Measurements from ENCODE around the gene LZTFL1.

LZTFL1 gene

DNA sequence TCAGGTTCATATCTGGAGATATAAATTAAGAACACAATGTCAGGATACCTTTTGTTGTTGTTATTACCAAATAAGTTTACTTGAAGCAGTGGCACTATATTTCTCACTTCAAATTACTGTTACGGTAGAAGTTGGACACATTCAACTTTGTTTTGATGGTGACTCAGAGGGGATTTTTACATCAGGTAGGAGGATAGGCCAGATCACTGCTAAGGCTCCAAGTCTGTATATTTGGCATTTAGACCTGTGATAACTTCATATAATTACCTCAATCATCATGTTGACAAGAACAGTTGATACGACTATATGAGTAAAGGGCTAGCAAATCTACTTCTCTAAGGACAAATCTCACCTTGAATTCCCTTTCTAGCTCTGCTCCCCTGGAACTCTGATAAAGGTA lies 15.6 kb downstream of the LZTFL1 start:
- H3K4me3 ChIP-seq (ENCODE audit: low read depth, low read length), result no peak overlapping the region
- POLR2A ChIA-PET, result no interaction called here
- DNase-seq (ENCODE audit: low read depth, low spot score), result no peak
- TF ChIP-seq, protein P1, sequence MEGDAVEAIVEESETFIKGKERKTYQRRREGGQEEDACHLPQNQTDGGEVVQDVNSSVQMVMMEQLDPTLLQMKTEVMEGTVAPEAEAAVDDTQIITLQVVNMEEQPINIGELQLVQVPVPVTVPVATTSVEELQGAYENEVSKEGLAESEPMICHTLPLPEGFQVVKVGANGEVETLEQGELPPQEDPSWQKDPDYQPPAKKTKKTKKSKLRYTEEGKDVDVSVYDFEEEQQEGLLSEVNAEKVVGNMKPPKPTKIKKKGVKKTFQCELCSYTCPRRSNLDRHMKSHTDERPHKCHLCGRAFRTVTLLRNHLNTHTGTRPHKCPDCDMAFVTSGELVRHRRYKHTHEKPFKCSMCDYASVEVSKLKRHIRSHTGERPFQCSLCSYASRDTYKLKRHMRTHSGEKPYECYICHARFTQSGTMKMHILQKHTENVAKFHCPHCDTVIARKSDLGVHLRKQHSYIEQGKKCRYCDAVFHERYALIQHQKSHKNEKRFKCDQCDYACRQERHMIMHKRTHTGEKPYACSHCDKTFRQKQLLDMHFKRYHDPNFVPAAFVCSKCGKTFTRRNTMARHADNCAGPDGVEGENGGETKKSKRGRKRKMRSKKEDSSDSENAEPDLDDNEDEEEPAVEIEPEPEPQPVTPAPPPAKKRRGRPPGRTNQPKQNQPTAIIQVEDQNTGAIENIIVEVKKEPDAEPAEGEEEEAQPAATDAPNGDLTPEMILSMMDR (IDR thresholded peaks at IDR 0.05; ENCODE audit: insufficient read depth, low read length, missing control alignments), result no peak
- CTCF ChIA-PET, result interaction anchor here (1.3 to 2.3 kb wide), 3 partner anchors 10 to 252 kb away, joined by 4 to 6 read pairs (median 5); no protein-coding TSS in a partner anchor

DNA sequence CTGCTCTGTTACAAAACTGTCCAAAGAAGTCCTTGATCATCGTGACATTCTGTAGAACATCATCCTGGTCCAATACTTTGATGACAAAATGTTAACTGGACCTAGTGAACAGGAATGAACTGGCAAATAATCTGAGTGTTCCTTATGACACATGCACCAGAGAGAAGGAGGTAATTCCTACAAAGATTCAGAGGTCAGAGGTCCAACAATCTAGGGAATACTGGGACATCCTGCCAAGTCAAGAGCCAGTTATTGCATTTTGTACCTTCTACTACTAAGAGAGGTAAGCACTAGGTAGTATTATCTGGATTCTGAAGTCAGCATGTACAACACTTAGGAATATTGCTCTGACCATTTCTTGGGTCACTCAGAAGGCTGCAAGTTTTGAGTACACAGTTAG lies 20.8 kb downstream of the LZTFL1 start:
- ChIA-PET CTCF (no interaction called here), POLR2A (no interaction called here)
- TF ChIP-seq, protein P1 (IDR thresholded peaks at IDR 0.05; ENCODE audit: insufficient read depth, low read length, missing control alignments), result no peak
- no peak for DNase-seq (ENCODE audit: low read depth, low spot score)
- H3K4me3 ChIP-seq (ENCODE audit: low read depth, low read length), result no peak overlapping the region

DNA sequence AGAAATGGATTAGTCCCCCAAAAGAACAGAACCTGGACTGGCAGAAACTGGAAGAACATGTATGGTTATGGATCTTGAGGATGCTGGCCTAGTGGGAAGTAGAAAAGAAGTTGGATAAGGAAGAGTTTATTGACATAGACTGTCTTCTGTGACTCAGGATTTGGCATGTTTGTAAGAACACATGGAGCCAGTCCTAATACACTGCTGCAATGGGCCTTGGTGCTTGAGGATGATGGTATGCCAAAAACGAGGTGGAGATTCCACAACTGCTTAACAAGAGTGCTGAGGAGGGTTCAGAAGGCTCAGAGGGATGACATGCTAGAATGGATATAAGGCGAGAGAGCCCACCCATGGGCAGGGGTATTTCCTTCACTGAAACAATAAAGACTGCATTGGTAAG lies 22.4 kb downstream of the LZTFL1 start:
- ChIA-PET CTCF (no interaction called here), POLR2A (no interaction called here)
- DNase-seq (ENCODE audit: low read depth, low spot score), result peak; percentile 7
- TF ChIP-seq, protein P1 (IDR thresholded peaks at IDR 0.05; ENCODE audit: insufficient read depth, low read length, missing control alignments), result no peak
- H3K4me3 ChIP-seq (ENCODE audit: low read depth, low read length), result no peak overlapping the region

DNA sequence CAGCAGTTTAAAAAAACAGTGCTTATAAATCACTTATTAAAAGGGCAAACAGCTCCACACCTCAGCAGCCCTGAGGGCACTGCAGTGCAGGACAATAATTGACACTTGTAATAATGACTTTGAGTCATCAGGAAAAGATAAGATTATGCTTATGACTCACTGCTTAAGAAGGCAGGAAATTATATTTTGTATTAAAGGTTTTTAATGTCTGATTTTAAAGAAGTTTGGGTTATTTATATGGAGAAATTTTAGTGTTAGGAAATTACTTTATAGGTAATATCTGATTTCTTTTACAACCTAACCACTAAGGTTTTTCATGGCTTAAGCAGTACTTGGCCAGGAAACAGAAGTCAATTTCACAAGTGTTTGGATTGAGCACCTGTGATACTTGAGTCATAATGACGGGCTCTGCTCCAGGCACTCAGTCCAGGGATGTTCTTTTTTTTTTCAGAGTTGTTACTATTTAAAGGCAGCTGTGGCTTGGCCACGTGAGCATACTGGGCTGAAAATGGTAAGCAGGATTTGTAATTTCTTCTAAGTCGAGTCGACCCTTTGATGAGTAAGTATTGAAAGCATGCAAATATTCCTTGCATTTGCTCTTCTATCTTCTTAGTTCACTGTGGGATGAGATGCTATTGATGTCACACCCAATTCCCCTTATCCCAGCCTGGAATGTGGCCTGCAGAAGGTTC lies 23.9 kb downstream of the LZTFL1 start:
- POLR2A ChIA-PET, result interaction anchor here (0.7 to 1.4 kb wide), 2 partner anchors 24 to 470 kb away, joined by 3 to 5 read pairs; partner anchors contain the start of gene LZTFL1
- TF ChIP-seq, protein P1 (IDR thresholded peaks at IDR 0.05; ENCODE audit: insufficient read depth, low read length, missing control alignments), result no peak
- DNase-seq (ENCODE audit: low read depth, low spot score), result peak; percentile 90

DNA sequence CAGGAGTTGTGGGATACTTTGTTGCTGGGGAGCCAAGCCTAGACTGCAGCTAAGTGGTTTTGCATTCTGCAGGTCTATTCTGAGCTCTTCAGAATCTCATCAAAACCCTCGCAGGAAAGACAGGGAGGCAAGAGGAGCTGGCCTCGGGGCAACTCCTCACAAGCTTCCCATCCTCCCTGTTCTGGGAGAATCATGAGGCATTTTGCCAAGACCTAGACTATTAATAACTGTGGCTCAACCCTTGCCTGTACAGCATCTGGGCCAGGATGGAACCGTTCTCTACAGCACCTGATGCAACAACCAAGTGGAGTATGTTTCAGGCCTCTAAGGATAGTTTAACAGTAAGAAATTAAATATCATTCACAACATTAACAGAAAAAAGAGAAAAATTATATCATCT lies 25.4 kb downstream of the LZTFL1 start:
- TF ChIP-seq, protein P1 (IDR thresholded peaks at IDR 0.05; ENCODE audit: insufficient read depth, low read length, missing control alignments), result no peak
- no peak for DNase-seq (ENCODE audit: low read depth, low spot score)
- ChIA-PET POLR2A (interaction anchor here (0.7 kb wide), 1 partner anchor 9 kb away, joined by 3 read pairs; no protein-coding TSS in a partner anchor), CTCF (interaction anchor here (1.1 to 1.7 kb wide), 2 partner anchors 55 to 262 kb away, joined by 4 to 6 read pairs; no protein-coding TSS in a partner anchor)
- no peak overlapping the region for H3K4me3 ChIP-seq (ENCODE audit: low read depth, low read length)

More for the DNA sequence above, 23.9 kb downstream of the LZTFL1 start:
- CTCF ChIA-PET, result interaction anchor here (0.7 to 1.7 kb wide), 3 partner anchors 56 to 260 kb away, joined by 3 to 6 read pairs (median 4); no protein-coding TSS in a partner anchor
- no peak overlapping the region for H3K4me3 ChIP-seq (ENCODE audit: low read depth, low read length)

DNA sequence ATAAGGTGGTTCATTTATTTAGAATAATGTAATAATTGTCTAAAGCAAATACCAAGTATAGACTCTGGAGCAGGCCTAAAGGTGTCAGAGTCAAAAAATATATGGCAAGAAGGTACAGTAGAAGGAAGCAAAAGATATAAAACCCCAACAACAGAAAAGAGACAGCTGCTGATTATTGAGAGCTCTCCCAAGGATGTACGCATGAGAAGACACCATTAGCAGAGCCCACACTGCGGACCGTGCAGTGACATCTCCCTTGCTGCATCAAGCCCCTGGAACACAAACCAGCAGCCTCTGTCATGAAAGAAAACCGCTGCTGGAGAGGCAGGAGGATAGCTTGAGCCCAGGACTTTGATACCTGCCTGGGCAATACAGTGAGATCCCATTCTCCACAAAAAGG lies 27.6 kb downstream of the LZTFL1 start:
- ChIA-PET CTCF (no interaction called here), POLR2A (no interaction called here)
- H3K4me3 ChIP-seq (ENCODE audit: low read depth, low read length), result no peak overlapping the region
- TF ChIP-seq, protein P1 (IDR thresholded peaks at IDR 0.05; ENCODE audit: insufficient read depth, low read length, missing control alignments), result no peak
- no peak for DNase-seq (ENCODE audit: low read depth, low spot score)
